Measurements from ENCODE around the gene ZNF8. TPM values are rescaled to one million over a fixed set of nuclear protein-coding genes. Genes with fewer than 3 reads are reported as not detected.

ZNF8 gene
- total and polyA plus RNA-seq, 11 donors, result 2.6 to 7.8 (median 5.2) TPM

GRCh38 chr19:58318297-58318696 is 39.5 kb downstream of the ZNF8 start:
- TF ChIP-seq POLR2A (IDR thresholded peaks at IDR 0.05), result no peak
- no peak for TF ChIP-seq CTCF (IDR thresholded peaks at IDR 0.05)
- Histone ChIP-seq H3K4me3 (no peak overlapping the region), H3K4me1 (no peaks in the 10 kb centered on the region), H3K27ac (no peak overlapping the region), H3K36me3 (peaks cover 0 to 40% (median 33%) of the 10 kb centered on the region in 9 donors), H3K27me3 (no peaks in the 10 kb centered on the region), H3K9me3 (no peaks in the 10 kb centered on the region)
- DNase-seq, result no peak
- intact Hi-C loops (cut with DNase I), result loop anchor here in 1 of 10 donors (10.0 kb wide), 1 partner anchor 293 kb away; no protein-coding TSS in a partner anchor
- WGBS, 4 donors, result 78 to 92% (median 80%) methylated on average over 4 of the region's 4 CpGs
- ATAC-seq, result no peak

DNA sequence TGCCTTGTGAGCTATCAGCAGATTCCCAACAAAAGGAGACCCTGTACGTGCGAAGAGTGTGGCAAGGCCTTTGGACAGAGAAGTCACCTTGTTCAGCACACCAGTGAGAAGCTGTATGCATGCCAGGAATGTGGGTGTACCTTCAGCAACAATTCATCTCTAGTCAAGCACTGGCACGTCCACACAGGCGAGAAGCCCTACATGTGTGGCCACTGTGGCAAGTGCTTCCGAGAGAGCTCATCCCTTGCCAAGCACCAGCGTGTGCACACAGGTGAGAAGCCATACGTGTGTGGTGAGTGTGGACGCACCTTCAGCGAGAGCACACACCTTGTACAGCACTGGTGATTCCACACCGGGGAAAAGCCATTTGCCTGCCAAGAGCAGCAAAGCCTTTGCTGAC is 40.5 kb downstream of the ZNF8 start:
- Histone ChIP-seq H3K27ac (no peak overlapping the region), H3K27me3 (no peaks in the 10 kb centered on the region), H3K36me3 (peaks cover 0 to 31% (median 23%) of the 10 kb centered on the region in 9 donors), H3K4me1 (no peaks in the 10 kb centered on the region), H3K9me3 (no peaks in the 10 kb centered on the region), H3K4me3 (no peak overlapping the region)
- WGBS, 4 donors, result 90 to 95% (median 94%) methylated on average over 9 to 10 of the region's 10 CpGs
- ATAC-seq, result no peak
- DNase-seq, result no peak
- intact Hi-C loops (cut with DNase I), result loop anchor here in 1 of 10 donors (10.0 kb wide), 1 partner anchor 294 kb away; no protein-coding TSS in a partner anchor
- TF ChIP-seq CTCF (IDR thresholded peaks at IDR 0.05) (no peak), POLR2A (IDR thresholded peaks at IDR 0.05) (no peak)

DNA sequence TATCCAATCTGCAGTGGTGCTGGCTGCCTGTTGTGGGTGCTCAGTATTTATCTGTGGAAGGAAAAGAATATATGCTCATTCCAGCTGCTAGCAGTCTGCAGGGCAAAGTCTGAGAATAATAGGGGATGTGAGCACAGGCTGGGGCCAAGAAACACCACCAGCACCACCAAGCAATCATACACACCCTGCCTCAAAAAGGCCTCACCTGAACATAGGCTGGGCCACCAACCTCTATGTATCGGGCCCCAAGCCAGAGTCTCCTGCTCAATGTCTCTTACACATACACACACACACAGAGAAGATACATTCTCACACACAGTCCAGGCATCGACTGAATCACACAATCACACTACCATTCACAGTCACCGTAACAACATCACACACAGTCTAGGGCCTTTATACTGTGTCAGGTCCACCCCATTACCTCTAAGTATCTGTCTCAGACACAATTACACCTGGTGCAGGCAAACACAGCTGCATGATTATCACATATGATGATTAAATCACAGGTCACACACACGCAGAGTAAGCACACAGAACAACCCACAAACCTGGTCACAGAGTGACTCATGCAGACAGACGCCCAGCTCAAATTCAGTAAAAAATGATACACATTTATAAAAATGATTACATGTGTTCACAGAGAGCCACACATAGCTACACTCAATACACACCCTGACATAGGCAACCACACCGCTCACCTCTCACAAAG is 46.7 kb downstream of the ZNF8 start:
- Histone ChIP-seq H3K27me3 (no peaks in the 10 kb centered on the region), H3K4me1 (peaks cover 5 to 35% (median 17%) of the 10 kb centered on the region in 12 donors), H3K36me3 (peaks cover 0 to 8% (median 0%) of the 10 kb centered on the region in 9 donors), H3K4me3 (peak overlapping the region in 5 of 12 donors; percentile 79 to 98 (median 86)), H3K27ac (no peak overlapping the region), H3K9me3 (no peaks in the 10 kb centered on the region)
- ATAC-seq, result no peak
- no peak for TF ChIP-seq CTCF (IDR thresholded peaks at IDR 0.05)
- no peak for TF ChIP-seq POLR2A (IDR thresholded peaks at IDR 0.05)
- 90 to 94% (median 93%) methylated on average over 6 of the region's 6 CpGs for WGBS, 4 donors
- no peak for DNase-seq
- intact Hi-C loops (cut with DNase I), result loop anchor here in 5 of 10 donors (2.0 to 5.0 kb wide), 4 partner anchors 37 to 61 kb away; partner anchors contain the start of genes ZNF497 (in 3 of the 5), ZNF837 (in 2 of the 5) and RPS5 (in 1 of the 5)

- no peak for DNase-seq
- Histone ChIP-seq H3K9me3 (no peaks in the 10 kb centered on the region), H3K27me3 (no peaks in the 10 kb centered on the region), H3K27ac (peak overlapping the region; percentile 81 to 99 (median 96)), H3K4me3 (peak overlapping the region; percentile 44 to 98 (median 82)), H3K36me3 (peaks cover 0 to 8% (median 0%) of the 10 kb centered on the region in 9 donors), H3K4me1 (peaks cover 5 to 38% (median 17%) of the 10 kb centered on the region in 12 donors)
- peak in 2 of 4 donors; percentile 1 to 12 for ATAC-seq
- intact Hi-C loops (cut with DNase I), result loop anchor here in 5 of 10 donors (2.0 to 5.0 kb wide), 4 partner anchors 36 to 60 kb away; partner anchors contain the start of genes ZNF497 (in 3 of the 5), ZNF837 (in 2 of the 5) and RPS5 (in 1 of the 5)
- 2 to 13% (median 4%) methylated on average over 9 of the region's 9 CpGs for WGBS, 4 donors
- TF ChIP-seq POLR2A (IDR thresholded peaks at IDR 0.05) (no peak), CTCF (IDR thresholded peaks at IDR 0.05) (no peak)
These were observed 47.8 kb downstream of the ZNF8 start for GRCh38 chr19:58326501-58326913.

All from heart left ventricle (tissue), 16 donors.